OCI-LY1 (cell line): ENCODE results near the gene CFAP91.

Experiments used
- H2AFZ ChIP-seq: fragments of 200-600 bp; sonication (generic), shearing (Covaris generic); 2 replicates; pipeline ENCODE4 v1.6.0; 2014; ENCODE audit warnings: antibody characterized with exemption, mild to moderate bottlenecking, low read length
- H3F3A ChIP-seq: fragments of 200-600 bp; sonication (generic), shearing (Covaris generic); 2 replicates; pipeline ENCODE4 v1.6.0; 2014; ENCODE audit warnings: mild to moderate bottlenecking, antibody characterized with exemption, low read length, moderate library complexity; ENCODE audit not compliant: insufficient read depth
- H3K27ac ChIP-seq: fragments of 200-600 bp; sonication (generic); 2 replicates; pipeline ENCODE4 v1.5.1; 2014; ENCODE audit warnings: low read length, mixed run types, mild to moderate bottlenecking, low read depth; ENCODE audit not compliant: poor library complexity, severe bottlenecking
- H3K27me3 ChIP-seq: fragments of 200-600 bp; sonication (generic); 2 replicates; pipeline ENCODE4 v1.6.0; 2014; ENCODE audit warnings: antibody characterized with exemption, mild to moderate bottlenecking, low read length, moderate library complexity; ENCODE audit not compliant: insufficient read depth
- H3K36me3 ChIP-seq: fragments of 200-600 bp; sonication (generic); 2 replicates; pipeline ENCODE4 v1.6.1; 2014; ENCODE audit warnings: mild to moderate bottlenecking, antibody characterized with exemption, low read length, moderate library complexity, mixed read lengths; ENCODE audit not compliant: insufficient read depth
- H3K4me1 ChIP-seq: fragments of 200-600 bp; sonication (generic); 2 replicates; pipeline ENCODE4 v1.5.1; 2014; ENCODE audit warnings: mild to moderate bottlenecking, low read length, moderate library complexity; ENCODE audit not compliant: insufficient read depth, severe bottlenecking
- H3K4me2 ChIP-seq: fragments of 200-600 bp; sonication (generic), shearing (Covaris generic); 2 replicates; pipeline ENCODE4 v1.6.1; 2014; ENCODE audit warnings: low read length
- H3K4me3 ChIP-seq: fragments of 200-600 bp; sonication (generic); 2 replicates; pipeline ENCODE4 v1.5.1; 2014; ENCODE audit warnings: low read length, low read depth, mild to moderate bottlenecking, mixed read lengths; ENCODE audit not compliant: poor library complexity, severe bottlenecking
- H3K79me2 ChIP-seq: fragments of 200-600 bp; shearing (Covaris generic); 2 replicates; pipeline ENCODE4 v1.6.1; 2016; ENCODE audit warnings: mixed run types, low read length, mixed read lengths; ENCODE audit not compliant: insufficient read depth
- H3K9ac ChIP-seq: fragments of 200-600 bp; sonication (generic), shearing (Covaris generic); 2 replicates; pipeline ENCODE4 v1.6.1; 2014; ENCODE audit warnings: mild to moderate bottlenecking, low read length, mixed read lengths
- H3K9me2 ChIP-seq: fragments of 200-600 bp; sonication (generic), shearing (Covaris generic); 2 replicates; pipeline ENCODE4 v1.6.1; 2014; ENCODE audit warnings: low read depth, mild to moderate bottlenecking, low read length, mixed read lengths
- H3K9me3 ChIP-seq: fragments of 200-600 bp; shearing (Covaris generic); 2 replicates; pipeline ENCODE4 v1.6.1; 2014; ENCODE audit warnings: low read length, mixed read lengths
- H4K20me1 ChIP-seq: fragments of 200-600 bp; sonication (generic), shearing (Covaris generic); 2 replicates; pipeline ENCODE4 v1.6.0; 2016; ENCODE audit warnings: mild to moderate bottlenecking, low read length; ENCODE audit not compliant: insufficient read depth
- CTCF ChIP-seq: fragments of 200-600 bp; sonication (generic), shearing (Covaris generic); IDR thresholded peaks from 2 replicates; pipeline ENCODE4 v1.5.1; 2017; ENCODE audit warnings: mild to moderate bottlenecking, antibody characterized with exemption, low read length, moderate library complexity, mixed read lengths
- EZH2 ChIP-seq: fragments of 200-600 bp; sonication (generic), shearing (Covaris generic); IDR thresholded peaks from 2 replicates; pipeline ENCODE4 v1.8.0; 2017; ENCODE audit warnings: borderline replicate concordance, mixed run types, mild to moderate bottlenecking, antibody characterized with exemption, low read length, moderate library complexity, mixed read lengths

The CFAP91 gene

GRCh38 chr3:119658994-119659393 is 43.8 kb upstream of the CFAP91 start:
- Histone ChIP-seq H3K79me2 (no peaks in the 10 kb centered on the region), H3K4me3 (no peak overlapping the region), H3K27ac (no peak overlapping the region), H4K20me1 (no peaks in the 10 kb centered on the region), H2AFZ (no peak overlapping the region), H3K4me1 (no peaks in the 10 kb centered on the region), H3K9ac (no peak overlapping the region), H3K4me2 (no peak overlapping the region), H3K9me2 (no peaks in the 10 kb centered on the region), H3K27me3 (no peaks in the 10 kb centered on the region), H3K9me3 (no peaks in the 10 kb centered on the region), H3F3A (no peaks in the 10 kb centered on the region), H3K36me3 (no peaks in the 10 kb centered on the region)
- TF ChIP-seq CTCF (no peak), EZH2 (no peak)

- no peaks in the 10 kb centered on the region for H3K27me3 ChIP-seq
- TF ChIP-seq CTCF: no peak
- TF ChIP-seq EZH2: no peak
- H3K4me2 ChIP-seq: no peak overlapping the region
- no peaks in the 10 kb centered on the region for H4K20me1 ChIP-seq
- no peak overlapping the region for H2AFZ ChIP-seq
- no peaks in the 10 kb centered on the region for H3K36me3 ChIP-seq
- H3K9me2 ChIP-seq: no peaks in the 10 kb centered on the region
- H3K4me3 ChIP-seq: no peak overlapping the region
- H3K9me3 ChIP-seq: no peaks in the 10 kb centered on the region
- no peak overlapping the region for H3K9ac ChIP-seq
- H3K79me2 ChIP-seq: no peaks in the 10 kb centered on the region
- no peaks in the 10 kb centered on the region for H3F3A ChIP-seq
- H3K4me1 ChIP-seq: no peaks in the 10 kb centered on the region
- H3K27ac ChIP-seq: no peak overlapping the region
Measured at GRCh38 chr3:119659606-119660291, 43.1 kb upstream of the CFAP91 start.

- Histone ChIP-seq H3K79me2 (no peaks in the 10 kb centered on the region), H2AFZ (no peak within 1 kb of the TSS), H3K4me2 (no peak within 1 kb of the TSS), H4K20me1 (no peaks in the 10 kb centered on the region), H3K9ac (no peak within 1 kb of the TSS), H3K4me3 (no peak within 1 kb of the TSS), H3K36me3 (no peaks in the 10 kb centered on the region), H3K9me3 (no peaks in the 10 kb centered on the region), H3K4me1 (no peaks in the 10 kb centered on the region), H3K27me3 (no peaks in the 10 kb centered on the region), H3K27ac (no peak within 1 kb of the TSS), H3K9me2 (no peaks in the 10 kb centered on the region), H3F3A (no peaks in the 10 kb centered on the region)
- no peak for TF ChIP-seq CTCF
- TF ChIP-seq EZH2: no peak
Measured at GRCh38 chr3:119660474-119661440, 42.1 kb upstream of the CFAP91 start, which contains the start of gene POPDC2. Gene POPDC2, minus strand, starts transcription at chr3:119660589. Its CDS starts 166 bp downstream, at chr3:119660423.
